ENCODE measurements around the gene SDHAF2. TPM values are rescaled to one million over a fixed set of nuclear protein-coding genes. Genes with fewer than 3 reads are reported as not detected.

Gene SDHAF2
- total RNA-seq, 2 donors from 2014 or later = 24.6 to 59.4 TPM

GRCh38 chr11:61392981-61393595 lies 36.8 kb upstream of the SDHAF2 start:
- WGBS = under 1% methylated on average over 15 of the region's 15 CpGs
- Histone ChIP-seq H3K4me3 (peak overlapping the region; percentile 56 to 78), H3K27ac (peak overlapping the region; percentile 79 to 82), H3K36me3 (peaks cover 0 to 3% of the 10 kb centered on the region in 2 donors), H3K27me3 (replicated peaks; ENCODE audit: insufficient read depth) (no peaks in the 10 kb centered on the region), H3K9me3 (no peaks in the 10 kb centered on the region), H3K4me1 (replicated peaks) (no peaks in the 10 kb centered on the region)
- DNase-seq (ENCODE audit: low spot score) = no peak
- intact Hi-C loops (cut with DNase I) = no loop called here
- no peak for TF ChIP-seq POLR2AphosphoS5 (IDR thresholded peaks at IDR 0.05)
- no peak for TF ChIP-seq CTCF (IDR thresholded peaks at IDR 0.05)
- no peak for TF ChIP-seq POLR2A (IDR thresholded peaks at IDR 0.05)

DNA sequence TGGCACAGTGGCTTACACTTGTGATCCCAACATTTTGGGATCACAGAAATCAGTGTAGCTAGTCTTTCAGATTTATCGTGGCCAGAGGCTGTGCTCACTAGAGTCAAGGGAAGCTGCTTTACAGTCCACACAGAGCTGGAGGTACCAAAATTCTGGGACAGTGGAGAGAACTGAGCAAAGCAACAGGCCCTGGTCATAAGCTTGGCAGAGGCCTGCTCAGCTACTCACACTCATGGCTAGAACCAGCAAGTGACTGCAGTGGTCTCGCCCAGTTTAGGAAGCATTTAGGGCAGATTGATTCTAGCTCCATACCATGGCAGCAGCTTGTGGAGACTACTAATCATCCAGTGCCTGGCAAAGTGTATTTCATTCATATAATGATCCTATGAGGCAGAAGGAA lies 28.8 kb upstream of the SDHAF2 start:
- H3K36me3 ChIP-seq = peaks cover 5 to 14% of the 10 kb centered on the region in 2 donors
- no peak for DNase-seq (ENCODE audit: low spot score)
- H3K27me3 ChIP-seq (replicated peaks; ENCODE audit: insufficient read depth) = no peaks in the 10 kb centered on the region
- no peak overlapping the region for H3K27ac ChIP-seq
- no peak for TF ChIP-seq POLR2A (IDR thresholded peaks at IDR 0.05)
- no peak for TF ChIP-seq CTCF (IDR thresholded peaks at IDR 0.05)
- no peak for TF ChIP-seq POLR2AphosphoS5 (IDR thresholded peaks at IDR 0.05)
- peaks cover 3% of the 10 kb centered on the region for H3K4me1 ChIP-seq (replicated peaks)
- H3K4me3 ChIP-seq = no peak overlapping the region
- intact Hi-C loops (cut with DNase I) = no loop called here
- no peaks in the 10 kb centered on the region for H3K9me3 ChIP-seq
- WGBS = 94% methylated on average over 2 of the region's 2 CpGs

DNA sequence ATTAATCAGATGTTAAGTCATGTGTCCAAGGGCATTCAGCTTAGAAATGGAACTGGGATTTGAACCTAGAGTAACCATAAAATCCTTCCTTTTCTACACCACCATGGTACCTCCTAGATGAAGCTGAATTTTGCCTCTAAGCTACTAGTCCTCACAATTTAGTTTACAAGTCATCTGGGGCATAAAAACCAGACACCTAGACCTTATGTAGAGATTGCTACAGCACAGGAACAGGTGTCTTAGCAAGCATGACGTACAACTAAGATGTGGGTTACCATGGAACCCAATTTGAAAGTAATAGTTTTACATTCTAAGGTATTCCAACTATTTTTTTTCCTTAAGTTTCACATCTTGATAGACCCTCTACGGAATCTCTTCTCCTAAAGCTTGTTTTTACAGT lies 28.4 kb upstream of the SDHAF2 start:
- no peaks in the 10 kb centered on the region for H3K9me3 ChIP-seq
- DNase-seq (ENCODE audit: low spot score) = no peak
- TF ChIP-seq POLR2AphosphoS5 (IDR thresholded peaks at IDR 0.05) = no peak
- TF ChIP-seq CTCF (IDR thresholded peaks at IDR 0.05) = no peak
- no peak for TF ChIP-seq POLR2A (IDR thresholded peaks at IDR 0.05)
- H3K27ac ChIP-seq = no peak overlapping the region
- H3K4me3 ChIP-seq = no peak overlapping the region
- 83% methylated on average over 2 of the region's 2 CpGs for WGBS
- peaks cover 3% of the 10 kb centered on the region for H3K4me1 ChIP-seq (replicated peaks)
- H3K36me3 ChIP-seq = peaks cover 5 to 14% of the 10 kb centered on the region in 2 donors
- no peaks in the 10 kb centered on the region for H3K27me3 ChIP-seq (replicated peaks; ENCODE audit: insufficient read depth)
- intact Hi-C loops (cut with DNase I) = no loop called here

DNA sequence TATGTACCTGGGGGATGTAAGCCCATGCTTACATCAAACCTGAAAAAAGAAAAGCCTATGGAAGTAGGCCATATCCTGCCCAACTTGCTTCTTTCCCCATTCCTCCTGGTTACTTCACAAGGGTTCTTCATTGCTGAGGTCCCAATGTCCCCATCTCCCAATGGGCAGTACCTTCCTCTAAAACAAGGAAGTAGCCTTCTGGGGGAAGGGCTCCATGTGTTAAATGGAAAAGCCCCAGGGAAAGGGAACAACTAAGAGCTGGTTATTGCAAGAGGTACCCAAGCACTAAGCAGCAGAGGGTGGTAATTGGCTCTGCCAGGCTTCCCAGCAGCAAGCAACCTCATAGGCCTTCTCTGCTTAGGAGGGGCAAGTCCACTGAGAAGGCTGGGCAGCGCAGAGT lies 26.3 kb upstream of the SDHAF2 start:
- no peak overlapping the region for H3K4me3 ChIP-seq
- DNase-seq (ENCODE audit: low spot score) = no peak
- no peaks in the 10 kb centered on the region for H3K27me3 ChIP-seq (replicated peaks; ENCODE audit: insufficient read depth)
- TF ChIP-seq POLR2A (IDR thresholded peaks at IDR 0.05) = no peak
- no peak for TF ChIP-seq CTCF (IDR thresholded peaks at IDR 0.05)
- no peak for TF ChIP-seq POLR2AphosphoS5 (IDR thresholded peaks at IDR 0.05)
- no peaks in the 10 kb centered on the region for H3K9me3 ChIP-seq
- H3K36me3 ChIP-seq = peaks cover 7 to 14% of the 10 kb centered on the region in 2 donors
- WGBS = 90% methylated on average over 1 of the region's 1 CpG
- H3K27ac ChIP-seq = no peak overlapping the region
- peaks cover 3% of the 10 kb centered on the region for H3K4me1 ChIP-seq (replicated peaks)
- intact Hi-C loops (cut with DNase I) = no loop called here

DNA sequence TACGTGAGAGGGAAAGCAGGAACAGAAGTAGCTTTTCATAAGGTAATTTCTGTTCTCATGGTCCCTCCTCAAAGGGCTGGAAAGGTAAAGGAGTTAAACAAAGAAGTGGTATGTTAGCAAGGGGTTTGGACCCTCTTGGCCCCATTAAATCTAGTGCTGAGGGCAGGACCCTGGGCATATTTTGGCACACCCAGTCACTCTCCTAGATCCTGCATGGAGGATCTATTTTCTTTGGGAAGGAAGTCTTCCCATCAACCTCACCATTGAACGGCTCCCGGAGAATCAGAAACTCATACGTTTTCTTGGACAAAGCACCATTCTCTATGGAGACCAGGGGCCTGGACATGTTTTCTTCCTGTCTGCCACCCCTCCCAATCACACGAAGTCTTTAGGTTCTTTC lies 25.8 kb upstream of the SDHAF2 start:
- no peak for DNase-seq (ENCODE audit: low spot score)
- no peak overlapping the region for H3K4me3 ChIP-seq
- WGBS = 53% methylated on average over 5 of the region's 5 CpGs
- H3K9me3 ChIP-seq = no peaks in the 10 kb centered on the region
- no peaks in the 10 kb centered on the region for H3K27me3 ChIP-seq (replicated peaks; ENCODE audit: insufficient read depth)
- TF ChIP-seq POLR2AphosphoS5 (IDR thresholded peaks at IDR 0.05) = no peak
- no peak for TF ChIP-seq POLR2A (IDR thresholded peaks at IDR 0.05)
- no peak for TF ChIP-seq CTCF (IDR thresholded peaks at IDR 0.05)
- intact Hi-C loops (cut with DNase I) = no loop called here
- H3K4me1 ChIP-seq (replicated peaks) = peaks cover 3% of the 10 kb centered on the region
- H3K27ac ChIP-seq = no peak overlapping the region
- H3K36me3 ChIP-seq = peaks cover 7 to 18% of the 10 kb centered on the region in 2 donors
